DND-41 (cell line): ENCODE results near the gene FFAR4.

Source experiments
- ATAC-seq: fragments of 200-7000 bp; cut with Tn5 transposase; 3 replicates; pipeline ENCODE4 v1.9.1; 2021; ENCODE audit warnings: low read depth; ENCODE audit not compliant: insufficient read depth
- DNase-seq: peaks from one replicate; pipeline ENCODE4 v3.0.0-alpha.2; 2020
- H2AFZ ChIP-seq: 2 replicates; pipeline ENCODE4 v1.6.0; 2012; ENCODE audit warnings: low read depth, low read length
- H3K27ac ChIP-seq: 2 replicates; pipeline ENCODE4 v1.5.1; 2012; ENCODE audit warnings: low read length, inconsistent platforms
- H3K27me3 ChIP-seq: fragments of 200-600 bp; sonication (generic); 2 replicates; pipeline ENCODE4 v1.6.0; 2012; ENCODE audit warnings: low read length, mild to moderate bottlenecking, inconsistent platforms; ENCODE audit not compliant: insufficient read depth, poor library complexity
- H3K36me3 ChIP-seq: 2 replicates; pipeline ENCODE4 v1.5.1; 2012; ENCODE audit warnings: low read length, inconsistent platforms; ENCODE audit not compliant: insufficient read depth
- H3K4me1 ChIP-seq: 2 replicates; pipeline ENCODE4 v1.5.1; 2012; ENCODE audit warnings: mild to moderate bottlenecking, low read length; ENCODE audit not compliant: insufficient read depth
- H3K4me2 ChIP-seq: 2 replicates; pipeline ENCODE4 v1.6.0; 2012; ENCODE audit warnings: mild to moderate bottlenecking, moderate library complexity, low read length, inconsistent platforms; ENCODE audit not compliant: insufficient read depth
- H3K4me3 ChIP-seq, 2 experiments: fragments of 200-600 bp in 1 of 2; shearing (Covaris generic) in 1 of 2; 2 replicates each; pipeline ENCODE4 v1.5.1; 2012 to 2016; ENCODE audit warnings: inconsistent platforms in 2 of 2, low read length in 2 of 2, mild to moderate bottlenecking in 2 of 2, low read depth in 1 of 2, moderate library complexity in 1 of 2
- H3K79me2 ChIP-seq: 2 replicates; pipeline ENCODE4 v1.6.0; 2012; ENCODE audit warnings: low read length, inconsistent platforms; ENCODE audit not compliant: insufficient read depth
- H3K9ac ChIP-seq: 2 replicates; pipeline ENCODE4 v1.6.0; 2012; ENCODE audit warnings: low read depth, mild to moderate bottlenecking, inconsistent platforms, low read length, moderate library complexity
- H3K9me3 ChIP-seq: 2 replicates; pipeline ENCODE4 v1.5.1; 2012; ENCODE audit warnings: low read length, moderate library complexity, mild to moderate bottlenecking, inconsistent platforms; ENCODE audit not compliant: insufficient read depth, severe bottlenecking
- H4K20me1 ChIP-seq: 2 replicates; pipeline ENCODE4 v1.6.0; 2012; ENCODE audit warnings: low read length; ENCODE audit not compliant: insufficient read depth
- CTCF ChIP-seq: IDR thresholded peaks from 2 replicates; pipeline ENCODE4 v1.5.1; 2012; ENCODE audit warnings: borderline replicate concordance, low read length, moderate library complexity, mild to moderate bottlenecking; ENCODE audit not compliant: poor library complexity, severe bottlenecking; ENCODE audit errors: extremely low read depth
- EZH2 ChIP-seq: IDR thresholded peaks from 3 replicates; pipeline ENCODE4 v1.6.1; 2012; ENCODE audit warnings: borderline replicate concordance, low read depth, mild to moderate bottlenecking, moderate library complexity, low read length, inconsistent platforms; ENCODE audit not compliant: severe bottlenecking

The FFAR4 gene

GRCh38 chr10:93622942-93623341, 56.5 kb downstream of the FFAR4 start:
- TF ChIP-seq CTCF = no peak
- no peak for TF ChIP-seq EZH2
- Histone ChIP-seq H2AFZ (no peak overlapping the region), H3K27me3 (peaks cover 6% of the 10 kb centered on the region), H3K9me3 (no peaks in the 10 kb centered on the region), H3K79me2 (no peaks in the 10 kb centered on the region), H3K4me3 (no peak overlapping the region), H3K36me3 (no peaks in the 10 kb centered on the region), H3K4me2 (no peak overlapping the region), H3K4me1 (no peaks in the 10 kb centered on the region), H3K9ac (no peak overlapping the region), H4K20me1 (no peaks in the 10 kb centered on the region), H3K27ac (no peak overlapping the region)
- ATAC-seq (no peak), DNase-seq (no peak)

GRCh38 chr10:93628858-93629257, 62.4 kb downstream of the FFAR4 start:
- TF ChIP-seq EZH2 = no peak
- no peak for TF ChIP-seq CTCF
- H3K4me2 ChIP-seq = no peak overlapping the region
- H3K27me3 ChIP-seq = peaks cover 6% of the 10 kb centered on the region
- no peak overlapping the region for H3K27ac ChIP-seq
- H2AFZ ChIP-seq = no peak overlapping the region
- H3K9ac ChIP-seq = no peak overlapping the region
- no peak for ATAC-seq
- no peaks in the 10 kb centered on the region for H3K79me2 ChIP-seq
- no peak overlapping the region for H3K4me3 ChIP-seq
- H4K20me1 ChIP-seq = no peaks in the 10 kb centered on the region
- H3K4me1 ChIP-seq = no peaks in the 10 kb centered on the region
- no peaks in the 10 kb centered on the region for H3K36me3 ChIP-seq
- H3K9me3 ChIP-seq = no peaks in the 10 kb centered on the region
- DNase-seq = no peak

- H3K9me3 ChIP-seq = no peaks in the 10 kb centered on the region
- no peak for DNase-seq
- H3K36me3 ChIP-seq = no peaks in the 10 kb centered on the region
- H3K4me3 ChIP-seq = no peak overlapping the region
- H3K27ac ChIP-seq = no peak overlapping the region
- no peaks in the 10 kb centered on the region for H3K79me2 ChIP-seq
- no peak for ATAC-seq
- TF ChIP-seq EZH2 = no peak
- TF ChIP-seq CTCF = no peak
- H3K4me1 ChIP-seq = no peaks in the 10 kb centered on the region
- no peaks in the 10 kb centered on the region for H4K20me1 ChIP-seq
- H3K27me3 ChIP-seq = peaks cover 4% of the 10 kb centered on the region
- no peak overlapping the region for H3K4me2 ChIP-seq
- H2AFZ ChIP-seq = no peak overlapping the region
- no peak overlapping the region for H3K9ac ChIP-seq
Measured at GRCh38 chr10:93629647-93630305, 63.3 kb downstream of the FFAR4 start.
